HL-60 (cell line): Measurements from ENCODE around the gene GXYLT2.

Experiments used
- CTCF ChIP-seq: IDR thresholded peaks from one replicate; pipeline ENCODE4 v1.5.1; 2011; ENCODE audit warnings: low read length, control low read depth, inconsistent platforms; ENCODE audit not compliant: insufficient read depth
- POLR2AphosphoS5 ChIP-seq: IDR thresholded peaks from 2 replicates; pipeline ENCODE4 v1.6.1; 2012; ENCODE audit warnings: low read depth
- SPI1 ChIP-seq: IDR thresholded peaks from 2 replicates; pipeline ENCODE4 v1.6.1; 2012; ENCODE audit warnings: low read depth, mild to moderate bottlenecking, borderline replicate concordance

- TF ChIP-seq CTCF (peak; percentile 11), POLR2AphosphoS5 (0 out of 2 replicates have a peak, but pooled peaks have one; percentile 16), SPI1 (no peak)
Observed at GRCh38 chr3:72997421-72997961, 109.6 kb downstream of the GXYLT2 start.
